ENCODE measurements around the gene ARHGEF18.

- TF ChIP-seq POLR2A (IDR thresholded peaks at IDR 0.05) (no peak), CTCF (IDR thresholded peaks at IDR 0.05) (no peak)
These were observed 9.4 kb downstream of the ARHGEF18 start for GRCh38 chr19:7358102-7358597.
